Esophagus squamous epithelium (tissue), 5 donors: ENCODE data around the gene SLC14A1. TPM values are rescaled to one million over a fixed set of nuclear protein-coding genes. Genes with fewer than 3 reads are reported as not detected.

Source experiments
- DNase-seq: peaks from one replicate; lab custom pipeline; 2025; lab: John Stamatoyannopoulos, UW
- H3K27ac ChIP-seq, 4 donors: fragments of 200-600 bp; sonication (generic); one replicate each; pipeline ENCODE4 v1.5.1; 2016 to 2019; ENCODE audit warnings: mild to moderate bottlenecking in 1 of 4
- H3K27me3 ChIP-seq, 4 donors: fragments of 200-600 bp; sonication (generic); 1 replicate in 3 of 4; 2 replicates in 1 of 4; pipeline versions ENCODE4 v1.5.1 to v1.6.0; 2017 to 2021; ENCODE audit warnings: antibody characterized with exemption in 1 of 4
- H3K36me3 ChIP-seq, 3 donors: fragments of 200-600 bp; sonication (generic); one replicate each; pipeline ENCODE4 v1.5.1; 2016 to 2019
- H3K4me1 ChIP-seq, 3 donors: fragments of 200-600 bp; sonication (generic); one replicate each; pipeline ENCODE4 v1.5.1; 2017 to 2019
- H3K4me3 ChIP-seq, 4 donors: fragments of 200-600 bp; sonication (generic); 1 replicate in 3 of 4; 2 replicates in 1 of 4; pipeline ENCODE4 v1.5.1; 2016 to 2019; ENCODE audit warnings: mild to moderate bottlenecking in 2 of 4, moderate library complexity in 1 of 4
- H3K9me3 ChIP-seq, 3 donors: fragments of 200-600 bp; sonication (generic); one replicate each; pipeline ENCODE4 v1.5.1; 2016 to 2019
- CTCF ChIP-seq, 6 experiments: fragments of 450-650 bp in 4 of 6; fragments of 200-600 bp in 2 of 6; sonication (generic) in 2 of 6; IDR thresholded peaks; one replicate each; pipeline ENCODE4 v1.5.1; 2016 to 2019; ENCODE audit warnings: antibody characterized with exemption in 6 of 6, mild to moderate bottlenecking in 4 of 6, moderate library complexity in 4 of 6
- POLR2A ChIP-seq, 4 donors: fragments of 450-650 bp; IDR thresholded peaks; one replicate each; pipeline ENCODE4 v1.6.1; 2017; ENCODE audit warnings: antibody characterized with exemption in 4 of 4, mild to moderate bottlenecking in 4 of 4, moderate library complexity in 3 of 4
- WGBS, 2 donors: methylation state at CpG; one replicate each; pipeline ENCODE4 v1.1.5; 2018; 5-methylcytosine and 5-hydroxymethylcytosine counted together
- intact Hi-C: fragments of 100-400 bp; cut with DNase I; formaldehyde crosslinking; loops from one replicate; pipeline ENCODE4 v1.15.0; 2022
- total RNA-seq, 4 donors: library from RNA; depleted of rRNA; stranded (reverse); fragments of >200 nt; gene quantifications; one replicate each; pipeline ENCODE4 v1.1.0, GENCODE V29; 2016
- donor health status: DM: yes; HTN: yes; CAD: no.

Gene SLC14A1
- total RNA-seq, 4 donors from 2014 or later: 0.53 to 1.1 (median 0.53) TPM; not detected in 1

GRCh38 chr18:45734505-45734904 lies 10.5 kb downstream of the SLC14A1 start:
- no peaks in the 10 kb centered on the region for H3K4me1 ChIP-seq
- WGBS, 2 donors: 90 to 94% methylated on average over 5 of the region's 5 CpGs
- no peak overlapping the region for H3K27ac ChIP-seq
- TF ChIP-seq POLR2A (IDR thresholded peaks at IDR 0.05) (no peak), CTCF (IDR thresholded peaks at IDR 0.05) (no peak)
- H3K36me3 ChIP-seq: no peaks in the 10 kb centered on the region
- intact Hi-C loops: no loop called here
- no peak overlapping the region for H3K4me3 ChIP-seq
- no peak for DNase-seq
- H3K27me3 ChIP-seq: peaks cover 0 to 99% (median 0%) of the 10 kb centered on the region in 4 donors
- no peaks in the 10 kb centered on the region for H3K9me3 ChIP-seq

DNA sequence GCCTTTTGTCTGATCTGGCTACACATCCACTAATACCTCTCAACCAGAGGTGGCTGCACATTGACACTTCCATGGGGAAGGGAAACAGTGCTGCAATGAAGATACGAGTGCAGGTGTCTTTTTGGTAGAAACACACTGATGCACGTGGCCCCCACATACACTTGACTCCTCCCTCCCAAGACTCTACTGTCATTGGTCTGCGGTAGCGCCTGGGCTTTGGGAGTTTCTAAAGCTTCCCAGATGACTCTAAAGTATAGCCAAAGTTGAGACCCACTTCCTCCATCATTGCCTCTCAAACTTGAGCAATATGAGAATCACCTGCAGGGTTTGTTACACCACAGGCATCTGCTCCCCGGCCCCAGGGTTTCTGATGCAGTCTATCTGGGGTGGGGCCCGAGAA lies 11.0 kb downstream of the SLC14A1 start:
- DNase-seq: no peak
- Histone ChIP-seq H3K27me3 (peaks cover 0 to 99% (median 0%) of the 10 kb centered on the region in 4 donors), H3K4me1 (no peaks in the 10 kb centered on the region), H3K4me3 (no peak overlapping the region), H3K36me3 (no peaks in the 10 kb centered on the region), H3K27ac (no peak overlapping the region), H3K9me3 (no peaks in the 10 kb centered on the region)
- intact Hi-C loops: no loop called here
- WGBS, 2 donors: 79 to 86% methylated on average over 5 to 6 of the region's 6 CpGs
- TF ChIP-seq CTCF (IDR thresholded peaks at IDR 0.05): no peak
- no peak for TF ChIP-seq POLR2A (IDR thresholded peaks at IDR 0.05)

- intact Hi-C loops: no loop called here
Observed at GRCh38 chr18:45738660-45739059, 14.7 kb downstream of the SLC14A1 start.

DNA sequence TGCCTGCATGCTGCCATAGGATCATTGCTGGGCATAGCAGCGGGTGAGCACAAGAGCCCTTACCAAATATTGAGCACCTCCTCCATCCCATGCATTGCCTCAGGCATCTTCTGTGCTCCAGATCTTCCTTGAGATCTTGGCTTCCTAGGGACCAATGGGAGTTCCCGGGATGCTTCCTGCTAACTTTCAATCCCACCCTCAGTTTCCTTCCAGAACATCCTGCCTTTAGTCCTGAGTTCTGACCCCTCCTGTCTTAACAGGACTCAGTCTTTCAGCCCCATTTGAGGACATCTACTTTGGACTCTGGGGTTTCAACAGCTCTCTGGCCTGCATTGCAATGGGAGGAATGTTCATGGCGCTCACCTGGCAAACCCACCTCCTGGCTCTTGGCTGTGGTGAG lies 15.3 kb downstream of the SLC14A1 start:
- Histone ChIP-seq H3K9me3 (no peaks in the 10 kb centered on the region), H3K4me1 (no peaks in the 10 kb centered on the region), H3K36me3 (no peaks in the 10 kb centered on the region), H3K27me3 (peaks cover 0 to 97% (median 0%) of the 10 kb centered on the region in 4 donors), H3K27ac (no peak overlapping the region), H3K4me3 (no peak overlapping the region)
- no peak for DNase-seq
- 68 to 77% methylated on average over 2 of the region's 3 CpGs for WGBS, 2 donors
- intact Hi-C loops: no loop called here
- TF ChIP-seq CTCF (IDR thresholded peaks at IDR 0.05) (no peak), POLR2A (IDR thresholded peaks at IDR 0.05) (no peak)

More at GRCh38 chr18:45738660-45739059, 14.7 kb downstream of the SLC14A1 start:
- H3K27ac ChIP-seq: no peak overlapping the region
- H3K4me1 ChIP-seq: no peaks in the 10 kb centered on the region
- H3K9me3 ChIP-seq: no peaks in the 10 kb centered on the region
- H3K4me3 ChIP-seq: no peak overlapping the region
- DNase-seq: no peak
- H3K27me3 ChIP-seq: peaks cover 0 to 98% (median 0%) of the 10 kb centered on the region in 4 donors
- no peaks in the 10 kb centered on the region for H3K36me3 ChIP-seq
- TF ChIP-seq POLR2A (IDR thresholded peaks at IDR 0.05) (no peak), CTCF (IDR thresholded peaks at IDR 0.05) (no peak)

DNA sequence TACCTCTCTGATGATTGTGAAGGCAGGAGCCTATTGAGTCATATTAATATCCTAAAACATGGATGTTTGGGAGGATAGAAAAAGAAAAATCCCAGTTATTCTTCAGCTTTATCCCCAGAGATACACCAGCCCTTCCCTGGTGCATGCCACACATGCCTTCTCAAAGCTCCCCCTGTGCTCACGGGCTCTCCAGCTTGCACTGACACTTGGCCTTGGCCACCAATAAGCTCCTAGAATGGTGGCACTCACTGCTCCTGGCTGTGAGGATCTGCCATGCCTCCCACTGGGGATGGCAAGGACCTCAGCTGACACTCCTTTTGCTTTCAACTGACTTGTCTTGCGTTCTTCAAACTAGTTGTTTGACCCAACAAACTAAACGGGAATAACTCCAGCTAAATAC lies 15.9 kb downstream of the SLC14A1 start:
- no peaks in the 10 kb centered on the region for H3K4me1 ChIP-seq
- no peak overlapping the region for H3K4me3 ChIP-seq
- WGBS, 2 donors: 60 to 82% methylated on average over 3 of the region's 3 CpGs
- TF ChIP-seq POLR2A (IDR thresholded peaks at IDR 0.05) (no peak), CTCF (IDR thresholded peaks at IDR 0.05) (no peak)
- H3K27me3 ChIP-seq: peaks cover 0 to 97% (median 0%) of the 10 kb centered on the region in 4 donors
- H3K27ac ChIP-seq: no peak overlapping the region
- DNase-seq: no peak
- no peaks in the 10 kb centered on the region for H3K9me3 ChIP-seq
- H3K36me3 ChIP-seq: no peaks in the 10 kb centered on the region
- intact Hi-C loops: no loop called here
